SK-N-MC (cell line): ENCODE data around the gene TRIM2.

Experiments
- EZH2 ChIP-seq: fragments of 200-600 bp; sonication (generic); IDR thresholded peaks from one replicate; pipeline ENCODE4 v1.6.1; 2017; ENCODE audit warnings: antibody characterized with exemption
- POLR2AphosphoS5 ChIP-seq: IDR thresholded peaks from 2 replicates; pipeline ENCODE4 v1.6.1; 2012; ENCODE audit warnings: mild to moderate bottlenecking, low read depth, low read length, borderline replicate concordance

DNA sequence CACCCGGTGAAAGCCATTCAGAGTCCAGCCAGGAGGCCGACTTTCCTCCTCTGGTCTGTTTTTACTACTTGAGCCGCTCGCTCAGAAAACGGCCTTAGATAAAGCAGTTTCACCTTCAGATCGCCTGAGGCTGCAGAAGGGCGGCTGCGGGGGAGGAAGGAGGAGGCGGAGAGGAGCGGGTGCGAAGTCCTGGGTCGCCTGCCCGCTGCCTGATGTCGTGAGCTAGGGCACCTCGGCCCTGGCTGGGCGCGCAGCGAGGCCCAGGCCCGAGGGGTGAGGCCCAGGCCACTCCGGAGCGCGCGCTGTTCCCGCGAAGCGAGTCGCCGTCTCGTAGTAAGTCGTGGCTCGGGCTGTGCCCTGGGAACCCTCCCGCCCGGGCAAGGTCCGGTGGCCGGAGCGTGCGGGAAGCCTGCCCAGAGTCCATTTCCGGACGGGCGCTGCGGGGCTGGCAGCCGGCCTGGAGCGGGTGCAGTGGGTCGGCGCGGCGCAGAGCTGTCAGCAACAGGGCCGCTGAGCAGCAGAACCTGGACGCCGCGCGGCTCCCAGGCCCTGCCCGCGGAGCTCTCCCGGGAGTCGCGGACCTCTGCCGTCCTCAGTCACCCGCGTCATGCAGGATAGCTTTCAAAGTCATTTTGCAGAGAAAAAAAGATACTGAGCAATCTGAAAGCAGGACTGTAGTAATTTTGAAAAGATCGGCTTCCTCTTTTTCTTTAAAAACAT, 18.6 kb downstream of the TRIM2 start:
- TF ChIP-seq EZH2: no peak
- no peak for TF ChIP-seq POLR2AphosphoS5
